LNCAP (cell line): ENCODE results near the gene PPEF1.

Experiments used
- TF ChIP-seq, protein P1 (sequence below): fragments of 450-650 bp; IDR thresholded peaks from 2 replicates; pipeline ENCODE4 v1.5.1; 2017; ENCODE audit warnings: mild to moderate bottlenecking

Gene PPEF1

DNA sequence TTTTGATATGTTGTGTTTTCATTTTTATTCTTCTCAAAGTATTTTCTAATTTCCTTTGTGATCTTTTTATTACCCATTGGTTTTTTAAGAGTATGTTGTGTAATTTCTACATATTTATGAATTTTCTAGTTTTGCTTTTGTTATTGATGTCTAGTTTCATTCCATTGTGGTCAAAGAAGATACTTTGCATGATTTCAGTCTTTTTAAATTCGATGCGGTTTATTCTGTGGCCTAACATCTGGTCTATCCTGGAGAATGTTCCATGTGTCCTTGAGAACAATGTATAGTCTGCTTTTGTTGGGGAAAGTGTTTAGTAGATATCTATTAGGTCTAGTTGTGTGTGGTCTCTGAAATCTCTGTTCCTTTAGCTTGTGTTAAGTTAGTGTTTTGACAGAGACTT, 46.2 kb downstream of the PPEF1 start:
- TF ChIP-seq, protein P1, sequence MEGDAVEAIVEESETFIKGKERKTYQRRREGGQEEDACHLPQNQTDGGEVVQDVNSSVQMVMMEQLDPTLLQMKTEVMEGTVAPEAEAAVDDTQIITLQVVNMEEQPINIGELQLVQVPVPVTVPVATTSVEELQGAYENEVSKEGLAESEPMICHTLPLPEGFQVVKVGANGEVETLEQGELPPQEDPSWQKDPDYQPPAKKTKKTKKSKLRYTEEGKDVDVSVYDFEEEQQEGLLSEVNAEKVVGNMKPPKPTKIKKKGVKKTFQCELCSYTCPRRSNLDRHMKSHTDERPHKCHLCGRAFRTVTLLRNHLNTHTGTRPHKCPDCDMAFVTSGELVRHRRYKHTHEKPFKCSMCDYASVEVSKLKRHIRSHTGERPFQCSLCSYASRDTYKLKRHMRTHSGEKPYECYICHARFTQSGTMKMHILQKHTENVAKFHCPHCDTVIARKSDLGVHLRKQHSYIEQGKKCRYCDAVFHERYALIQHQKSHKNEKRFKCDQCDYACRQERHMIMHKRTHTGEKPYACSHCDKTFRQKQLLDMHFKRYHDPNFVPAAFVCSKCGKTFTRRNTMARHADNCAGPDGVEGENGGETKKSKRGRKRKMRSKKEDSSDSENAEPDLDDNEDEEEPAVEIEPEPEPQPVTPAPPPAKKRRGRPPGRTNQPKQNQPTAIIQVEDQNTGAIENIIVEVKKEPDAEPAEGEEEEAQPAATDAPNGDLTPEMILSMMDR, result no peak

DNA sequence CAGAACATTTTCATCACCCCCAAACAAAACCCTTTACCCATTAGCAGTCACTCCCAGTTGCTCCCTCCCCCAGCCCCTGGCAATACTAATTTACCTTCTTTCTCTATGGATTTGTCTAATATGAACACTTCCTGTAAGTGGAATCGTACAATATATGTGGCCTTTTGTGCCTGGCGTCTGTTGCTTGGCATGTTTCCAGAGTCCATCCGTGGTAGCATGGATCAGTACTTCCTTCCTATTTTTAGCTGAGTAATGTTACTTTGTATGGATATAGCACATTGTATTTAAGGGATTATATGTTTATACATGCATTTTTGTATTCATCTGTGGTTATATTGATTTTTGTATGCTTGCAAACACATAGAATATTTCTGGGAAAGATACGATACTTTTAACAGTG, 48.2 kb downstream of the PPEF1 start:
- TF ChIP-seq, protein P1, result no peak

DNA sequence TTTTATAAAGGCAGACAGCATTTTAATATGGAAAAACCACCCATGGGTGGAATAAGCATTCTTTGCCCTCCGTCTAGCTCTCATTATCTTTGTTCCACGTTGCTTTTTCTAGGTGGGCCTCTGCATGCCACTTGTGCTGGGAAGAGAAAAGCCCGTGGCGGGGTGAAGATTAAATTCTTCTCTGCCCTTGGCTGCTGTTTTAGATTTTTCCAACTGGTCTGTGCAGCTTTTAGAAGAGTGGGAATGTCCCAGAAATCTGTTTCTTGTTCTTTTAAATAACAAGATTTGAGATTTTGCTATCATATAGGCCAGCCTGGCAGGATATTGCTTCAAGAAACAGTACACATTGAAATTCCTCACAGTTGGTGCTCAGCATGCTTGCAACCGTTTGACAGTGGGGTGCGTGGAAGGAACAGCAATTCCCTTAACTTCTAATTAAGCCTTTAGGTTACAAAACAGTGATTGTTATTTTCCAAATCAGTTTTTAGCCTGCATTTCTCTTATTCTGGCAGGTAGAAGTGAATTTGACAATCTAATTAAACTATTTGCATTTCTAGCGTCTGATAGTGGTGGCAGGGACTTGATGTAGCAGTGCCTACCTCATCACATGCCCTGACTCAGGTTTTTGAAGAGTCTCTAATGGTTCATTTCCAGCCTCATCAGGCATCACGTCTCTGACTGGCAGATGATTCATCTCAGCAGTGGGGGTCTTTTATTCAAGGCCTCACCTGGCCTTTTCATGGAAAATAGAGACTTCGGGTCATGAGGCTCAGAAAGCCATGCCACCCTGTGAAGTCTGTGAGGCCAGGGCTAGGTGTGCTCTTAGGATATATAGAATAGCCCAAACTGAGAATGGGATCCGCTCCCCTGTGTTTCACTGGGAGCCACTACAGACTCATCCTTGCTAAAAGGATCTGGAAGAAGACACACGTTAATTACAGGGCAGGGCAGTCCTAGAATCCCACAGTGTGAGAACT, 50.8 kb downstream of the PPEF1 start:
- TF ChIP-seq, protein P1, result no peak

DNA sequence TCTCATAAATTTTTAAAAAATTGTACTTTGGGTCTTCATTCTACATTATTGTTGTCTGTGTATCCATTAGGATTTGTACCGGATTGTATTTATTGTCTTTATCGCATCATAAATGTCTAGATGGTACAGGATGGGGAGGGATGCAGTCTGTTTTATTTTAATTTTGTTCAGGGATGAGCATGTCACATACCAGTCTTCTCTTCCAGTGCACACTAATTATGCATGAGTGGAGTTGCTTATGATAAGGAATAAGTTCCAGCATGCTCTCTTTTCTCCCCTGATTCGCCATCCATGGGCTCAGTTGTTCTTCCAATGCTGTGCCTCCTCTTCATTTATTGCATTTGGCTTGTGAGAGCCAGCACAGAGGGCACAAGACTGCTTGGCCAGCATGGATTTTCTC, 54.3 kb downstream of the PPEF1 start:
- TF ChIP-seq, protein P1, result no peak

DNA sequence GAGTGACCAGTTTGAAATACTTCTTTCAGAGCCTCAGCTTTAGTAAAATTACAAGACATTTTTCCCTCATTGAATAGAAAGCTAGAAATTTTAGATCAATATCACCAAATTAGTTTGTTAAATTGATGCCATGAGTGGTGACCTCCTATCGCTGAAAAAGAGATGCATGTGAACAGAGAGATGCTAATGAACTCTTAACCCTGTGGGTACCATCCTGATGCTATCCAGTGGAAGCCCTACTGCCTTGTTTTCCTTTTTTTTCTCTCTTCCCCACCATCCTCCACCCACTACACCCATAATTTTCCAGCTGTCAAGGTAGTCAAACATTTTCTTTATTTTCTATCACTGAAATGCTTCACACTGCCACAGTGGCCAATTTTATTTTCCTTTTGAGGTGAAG, 61.9 kb downstream of the PPEF1 start:
- TF ChIP-seq, protein P1, result no peak

DNA sequence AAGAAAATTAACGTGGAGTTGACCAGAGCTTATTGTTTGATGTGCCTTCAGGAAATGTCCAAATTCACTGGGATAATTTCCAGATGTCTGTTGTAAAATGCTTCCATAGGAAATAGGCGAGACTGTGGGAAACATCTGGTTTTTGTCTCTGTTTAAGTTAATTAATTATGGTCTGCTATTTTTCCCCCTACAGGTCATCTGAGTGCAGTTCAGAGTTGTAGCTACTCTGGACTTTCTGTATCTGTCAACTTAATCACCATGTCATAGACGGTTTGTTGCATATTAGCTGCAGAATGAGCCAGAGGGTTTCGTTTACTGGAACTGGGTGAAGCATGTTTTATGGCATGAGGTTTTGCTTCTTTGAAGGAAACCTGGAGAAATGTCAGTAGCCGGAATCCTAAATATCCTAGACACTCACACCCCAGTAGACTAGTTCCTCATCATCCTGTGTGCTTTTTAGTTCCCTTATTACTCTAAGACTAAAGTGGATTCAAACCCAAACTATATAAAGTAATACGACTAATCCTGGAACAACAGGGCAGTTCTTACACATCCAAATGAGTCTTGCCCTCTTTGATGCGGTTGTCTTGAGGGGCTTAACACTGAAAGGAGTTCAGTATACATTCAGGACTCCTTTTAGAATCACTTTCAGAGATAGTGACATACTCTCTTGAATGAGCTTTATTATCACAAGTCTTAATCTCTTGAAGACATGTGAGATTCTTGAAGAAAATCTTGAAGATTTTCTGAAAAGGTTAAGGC, 62.5 kb downstream of the PPEF1 start:
- TF ChIP-seq, protein P1, result no peak

DNA sequence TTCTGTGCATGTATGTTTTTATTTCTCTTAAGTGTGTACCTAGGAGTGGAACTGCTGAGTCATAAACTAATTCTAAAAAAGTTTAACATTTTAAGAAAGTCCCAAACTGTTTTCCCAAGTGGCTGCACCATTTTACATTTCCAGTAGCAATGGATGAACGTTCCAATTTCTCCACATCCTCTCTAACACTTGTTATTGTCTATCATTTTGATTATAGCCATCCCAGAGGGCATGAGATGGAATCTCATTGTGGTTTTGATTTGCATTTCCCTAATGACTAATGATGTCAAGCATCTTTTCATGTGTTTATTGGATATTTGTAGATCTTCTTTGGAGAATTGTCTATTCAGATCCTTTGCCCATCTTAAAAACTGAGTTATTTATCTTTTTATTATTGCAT, 82.5 kb downstream of the PPEF1 start:
- TF ChIP-seq, protein P1, result no peak
